ENCODE results near the gene KATNB1.
"Not testable (repeated sequence)": the region's sequence is repeated elsewhere in the genome, so short reads cannot be mapped to it uniquely, and the experiment has no call there.

The KATNB1 gene

DNA sequence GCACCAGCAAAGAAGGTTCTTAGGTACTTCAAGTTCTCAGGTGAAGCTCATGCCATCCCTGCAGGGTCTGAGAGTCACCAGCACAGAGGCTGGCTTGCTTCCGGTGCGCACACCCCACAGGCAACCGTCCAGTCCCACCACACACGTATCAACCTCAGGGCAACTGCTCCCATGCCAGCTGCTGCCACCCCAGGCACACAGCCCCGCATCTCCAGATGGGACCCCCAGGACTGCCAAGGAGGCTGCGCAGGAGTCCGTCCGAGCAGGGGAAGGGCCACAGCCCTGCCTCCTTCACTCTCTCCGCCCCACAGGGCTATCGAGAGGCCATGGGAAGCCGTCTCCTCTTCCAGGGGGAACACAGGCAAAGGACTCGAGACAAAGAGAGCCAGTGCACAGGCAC is 53.4 kb downstream of the KATNB1 start:
- DNase-seq (ENCODE audit: low read depth in 2 of 3, low spot score in 1 of 3) = no peak

DNA sequence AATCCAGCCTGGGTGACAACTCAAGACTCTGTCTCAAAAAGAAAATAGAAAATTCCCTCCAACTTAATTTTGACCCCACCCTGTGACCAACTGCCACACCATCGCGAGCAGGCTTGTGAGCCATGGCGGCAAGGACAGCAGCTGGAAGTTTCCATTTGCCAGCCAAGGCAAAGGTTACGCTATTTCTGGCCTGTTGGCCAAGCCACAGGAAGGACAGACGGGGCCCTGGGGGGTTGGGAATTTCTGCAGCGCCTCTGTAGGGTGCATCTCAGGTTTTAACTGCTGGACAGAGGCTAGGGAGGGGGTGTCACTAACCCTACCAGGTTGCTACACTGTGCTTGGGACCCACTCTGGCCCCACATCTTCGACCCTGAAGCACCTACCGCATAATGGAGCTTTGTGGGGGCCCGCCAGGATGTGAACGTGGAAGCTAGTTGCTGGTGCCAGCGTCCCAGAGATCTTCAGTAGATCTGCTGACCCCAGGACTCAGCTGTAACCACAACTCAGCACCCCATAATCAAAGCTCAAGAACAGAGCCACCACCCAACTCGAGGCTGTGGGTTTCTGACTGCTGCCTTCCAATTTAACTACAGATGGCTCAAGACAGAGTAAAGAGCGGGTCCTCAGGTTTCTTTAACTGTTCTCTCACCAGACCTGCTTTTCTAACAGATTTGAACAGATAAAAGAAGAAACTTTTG is 55.8 kb downstream of the KATNB1 start:
- no peak for DNase-seq (ENCODE audit: low read depth in 2 of 3, low spot score in 1 of 3)

DNA sequence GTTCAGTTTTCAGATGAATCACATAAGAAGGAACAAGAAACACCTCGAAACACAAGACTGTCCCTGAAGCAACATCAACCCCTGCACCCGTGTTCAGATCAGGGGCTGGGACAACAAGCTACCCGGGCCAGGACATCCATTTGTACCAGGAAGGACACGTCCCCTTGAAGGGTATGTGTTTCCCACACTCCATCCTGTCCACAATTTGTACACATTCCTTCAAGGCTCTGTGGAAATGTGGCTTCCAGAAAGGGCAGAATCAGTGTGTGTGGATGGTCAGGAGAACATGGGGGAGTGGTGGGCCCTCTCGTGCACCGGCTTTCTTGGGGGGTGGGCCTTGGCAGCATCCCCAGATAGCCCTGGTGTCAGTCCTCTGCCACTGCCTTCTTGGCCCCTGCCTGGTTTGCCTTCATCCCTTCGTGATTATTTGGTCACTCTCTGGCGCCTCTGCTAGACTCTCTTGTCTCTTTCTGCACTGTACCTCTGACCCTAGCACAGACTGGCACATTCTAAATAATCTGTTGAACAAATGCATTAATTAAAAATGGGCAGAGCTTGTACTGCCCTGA is 56.4 kb downstream of the KATNB1 start:
- no peak for DNase-seq (ENCODE audit: low read depth in 2 of 3, low spot score in 1 of 3)

DNA sequence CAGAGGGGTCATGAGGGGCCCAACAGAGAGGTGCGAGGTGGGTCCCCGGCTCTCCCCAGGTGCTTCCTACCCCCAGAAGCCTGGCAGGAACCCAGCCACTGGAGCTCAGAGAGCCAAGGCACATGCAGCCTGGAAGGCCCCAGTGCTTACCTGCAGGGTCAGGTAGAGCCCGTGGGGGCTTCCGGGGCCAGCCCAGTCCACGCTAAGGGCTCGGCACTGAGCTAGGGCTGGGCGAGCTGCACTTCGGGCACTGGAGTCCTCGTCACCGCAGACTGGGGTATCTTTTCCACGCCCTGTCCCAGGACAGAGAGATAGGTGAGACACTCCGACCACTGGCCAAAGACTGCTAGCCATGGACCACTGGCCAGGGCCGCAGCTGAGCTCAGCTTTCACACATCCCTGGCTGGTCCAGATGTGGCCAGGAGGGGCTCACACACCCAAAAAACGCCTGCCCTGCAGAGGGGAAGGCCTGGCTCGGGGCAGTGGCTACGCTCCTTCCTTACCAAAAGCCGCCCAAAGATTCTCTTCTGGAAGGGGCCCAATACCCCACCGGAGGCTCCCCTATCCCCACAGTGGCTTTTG is 59.4 kb downstream of the KATNB1 start:
- DNase-seq (ENCODE audit: low read depth in 2 of 3, low spot score in 1 of 3) = no peak

DNA sequence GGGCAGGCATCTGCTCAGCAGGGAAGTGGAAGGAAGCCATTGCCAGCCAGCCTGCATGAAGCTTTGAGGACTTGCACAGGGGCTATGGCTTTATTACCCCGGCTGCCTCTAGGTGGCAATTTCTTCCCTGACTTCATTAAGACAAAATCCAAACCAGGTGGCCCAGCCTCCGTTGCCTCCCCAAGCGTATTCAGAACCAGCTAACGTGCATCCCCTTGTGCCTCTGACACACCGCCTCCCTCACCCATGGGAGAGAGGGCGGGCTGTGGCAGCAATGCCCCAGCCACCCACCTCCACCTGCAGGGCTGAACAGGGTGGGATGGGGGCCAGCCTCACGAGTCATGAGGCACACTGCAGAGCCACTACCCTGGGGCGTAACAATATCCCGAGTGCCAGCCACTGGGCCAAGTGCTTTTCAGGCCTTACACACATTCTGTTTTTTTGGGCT is 59.9 kb downstream of the KATNB1 start:
- DNase-seq (ENCODE audit: low read depth in 2 of 3, low spot score in 1 of 3) = no peak

DNA sequence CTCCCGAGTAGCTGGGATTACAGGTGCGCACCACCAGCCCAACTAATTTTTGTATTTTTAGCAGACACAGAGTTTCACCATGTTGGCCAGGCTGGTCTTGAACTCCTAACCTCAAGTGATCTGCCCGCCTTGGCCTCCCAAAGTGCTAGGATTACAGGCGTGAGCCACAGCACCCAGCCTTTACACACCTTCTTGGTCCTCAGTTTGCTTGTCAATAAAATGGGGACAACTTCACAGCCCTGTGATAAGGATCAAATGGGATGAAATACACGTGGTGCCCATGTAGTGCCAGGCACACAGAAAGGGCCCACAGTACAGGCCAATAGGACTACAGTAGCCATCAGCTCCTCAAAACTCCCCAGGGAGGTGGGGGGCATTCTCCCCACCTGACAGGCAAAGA is 60.4 kb downstream of the KATNB1 start:
- DNase-seq (ENCODE audit: low read depth in 2 of 3, low spot score in 1 of 3) = not testable (repeated sequence)

DNA sequence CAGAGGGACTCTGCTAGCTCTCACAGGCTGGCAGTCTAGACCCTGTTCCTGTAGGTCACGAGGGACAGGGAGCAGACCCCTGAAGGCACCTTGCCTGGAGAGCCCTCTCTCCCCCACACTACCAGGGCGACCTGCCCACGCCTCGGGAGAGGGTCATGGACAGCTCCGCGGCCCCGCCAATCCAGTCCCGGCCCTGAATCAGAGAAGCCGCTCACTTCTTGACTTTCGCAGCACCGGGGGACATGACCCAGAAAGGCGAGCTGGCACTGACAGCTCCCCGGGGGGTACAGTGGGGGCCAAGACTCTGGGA is 61.6 kb downstream of the KATNB1 start:
- DNase-seq (ENCODE audit: low read depth in 2 of 3, low spot score in 1 of 3) = no peak

DNA sequence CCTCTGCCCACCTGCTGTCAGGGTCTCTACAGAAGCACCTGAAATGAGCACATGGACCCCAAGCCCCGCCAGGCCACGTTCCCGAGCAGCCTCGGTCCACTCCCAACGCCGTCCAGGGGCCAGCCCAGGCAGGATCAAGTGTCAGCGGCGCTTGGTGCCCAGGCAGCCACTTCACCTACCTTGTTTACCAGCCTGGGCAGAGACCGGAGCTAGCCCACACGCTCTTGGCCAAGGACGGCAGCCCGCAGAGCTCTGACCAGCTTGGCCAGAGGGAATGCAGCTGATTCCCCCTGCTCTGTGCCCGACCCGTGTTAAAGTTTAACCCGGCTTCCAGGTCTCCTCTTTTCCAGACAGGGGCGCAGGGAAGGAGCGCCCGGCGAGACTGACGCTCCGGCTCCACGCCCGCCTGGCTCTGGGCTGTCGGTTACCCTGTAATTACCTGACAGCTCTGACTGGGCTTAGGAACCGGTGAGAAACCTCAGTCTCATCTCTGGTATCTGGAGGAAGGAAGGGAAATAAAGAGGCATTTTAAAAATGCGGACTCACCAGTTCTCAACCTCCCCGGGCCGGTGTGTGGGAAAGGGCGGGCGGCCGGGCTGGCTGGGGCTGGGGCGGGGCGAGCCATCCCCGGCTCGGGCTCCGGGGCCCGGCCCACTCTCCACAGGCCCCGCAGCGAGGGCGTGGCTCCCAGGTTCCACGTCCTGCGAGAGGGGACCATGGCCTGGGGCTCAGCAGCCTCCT is 62.1 kb downstream of the KATNB1 start:
- no peak for DNase-seq (ENCODE audit: low read depth in 2 of 3, low spot score in 1 of 3)

DNA sequence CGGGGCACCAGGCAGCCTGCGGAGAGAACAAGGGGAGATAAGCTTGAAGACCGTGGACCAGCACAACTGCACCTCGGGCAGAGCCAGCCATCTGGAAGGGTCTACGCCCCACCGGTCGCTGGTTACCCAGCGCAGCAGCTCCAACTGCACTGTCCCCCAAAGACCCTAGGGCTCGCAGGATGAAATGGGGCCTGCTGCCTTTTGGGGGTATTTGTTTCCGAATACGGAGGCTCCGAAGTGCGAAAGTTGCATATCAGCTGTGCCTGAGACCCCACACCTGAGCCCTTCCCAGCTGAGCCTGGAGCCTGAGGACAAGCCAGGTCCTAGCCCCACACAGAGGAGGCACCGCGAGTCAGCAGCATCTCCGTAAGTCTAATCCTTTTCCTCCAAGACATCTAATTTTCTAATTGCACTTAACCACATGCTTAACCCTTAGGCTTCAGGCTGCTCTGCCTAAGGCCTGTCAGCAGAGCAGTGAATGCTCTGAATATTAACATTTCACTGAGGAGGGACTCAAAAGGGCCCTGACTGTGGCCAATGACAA is 62.8 kb downstream of the KATNB1 start:
- DNase-seq (ENCODE audit: low read depth in 2 of 3, low spot score in 1 of 3) = no peak

DNA sequence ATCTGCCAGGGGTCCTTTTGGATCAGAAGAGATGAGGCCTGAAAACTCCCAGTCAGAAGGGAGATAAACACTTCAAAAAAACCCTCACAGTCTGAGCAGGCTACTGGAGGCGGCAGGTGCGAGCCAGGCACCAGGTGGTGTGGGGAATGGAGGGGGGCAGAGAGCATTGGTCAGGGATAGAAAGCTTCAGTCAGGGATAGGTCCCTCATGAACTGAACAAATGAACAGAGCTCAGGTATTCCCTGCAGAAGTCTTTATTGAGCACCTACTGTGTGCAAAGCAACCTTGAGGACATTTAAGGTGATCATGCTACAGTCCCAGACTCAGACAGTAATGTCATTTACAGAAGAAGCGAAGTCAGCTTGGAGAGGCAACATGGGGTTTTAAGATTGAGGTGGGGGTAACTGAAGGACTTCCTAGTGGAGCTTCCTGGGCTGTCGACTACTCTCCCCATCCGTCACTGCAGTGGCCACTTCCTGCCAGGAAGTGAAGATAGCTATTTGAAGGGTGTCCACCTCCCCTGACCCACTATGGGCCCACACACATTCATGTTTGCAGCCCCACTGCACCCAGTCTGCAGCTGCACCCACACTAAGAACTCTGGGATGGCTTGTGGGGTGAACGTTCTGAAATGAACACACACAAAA is 63.5 kb downstream of the KATNB1 start:
- no peak for DNase-seq (ENCODE audit: low read depth in 2 of 3, low spot score in 1 of 3)

DNA sequence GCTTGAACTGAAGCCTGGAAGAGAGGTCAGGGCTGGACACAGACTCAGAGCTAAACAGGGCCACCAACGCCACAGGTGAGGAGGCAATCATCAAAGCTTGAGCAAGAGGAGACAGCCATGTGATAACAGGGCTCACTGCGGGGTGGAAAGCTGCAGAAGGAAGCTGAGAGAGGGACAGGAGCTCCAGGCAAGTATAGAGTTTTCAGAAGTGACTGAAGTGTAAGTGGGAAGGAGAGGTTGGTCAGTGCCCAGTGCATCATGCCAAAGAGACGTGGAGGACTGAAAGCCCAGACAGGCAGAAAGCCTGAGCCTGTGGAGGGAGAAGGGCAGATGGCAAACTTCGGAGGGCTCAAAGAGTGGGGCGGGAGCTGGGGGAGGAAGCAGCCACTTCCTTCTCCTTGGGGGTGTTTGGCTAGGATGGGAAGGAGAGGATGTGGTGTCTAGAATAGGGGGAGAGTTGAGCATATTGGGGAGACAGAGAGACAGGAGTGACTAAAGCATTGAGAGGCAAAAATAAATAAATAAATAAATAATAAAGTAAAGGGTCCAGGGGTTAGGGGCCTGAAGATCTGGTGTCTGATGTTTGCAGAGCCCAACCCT is 64.1 kb downstream of the KATNB1 start:
- no peak for DNase-seq (ENCODE audit: low read depth in 2 of 3, low spot score in 1 of 3)

DNA sequence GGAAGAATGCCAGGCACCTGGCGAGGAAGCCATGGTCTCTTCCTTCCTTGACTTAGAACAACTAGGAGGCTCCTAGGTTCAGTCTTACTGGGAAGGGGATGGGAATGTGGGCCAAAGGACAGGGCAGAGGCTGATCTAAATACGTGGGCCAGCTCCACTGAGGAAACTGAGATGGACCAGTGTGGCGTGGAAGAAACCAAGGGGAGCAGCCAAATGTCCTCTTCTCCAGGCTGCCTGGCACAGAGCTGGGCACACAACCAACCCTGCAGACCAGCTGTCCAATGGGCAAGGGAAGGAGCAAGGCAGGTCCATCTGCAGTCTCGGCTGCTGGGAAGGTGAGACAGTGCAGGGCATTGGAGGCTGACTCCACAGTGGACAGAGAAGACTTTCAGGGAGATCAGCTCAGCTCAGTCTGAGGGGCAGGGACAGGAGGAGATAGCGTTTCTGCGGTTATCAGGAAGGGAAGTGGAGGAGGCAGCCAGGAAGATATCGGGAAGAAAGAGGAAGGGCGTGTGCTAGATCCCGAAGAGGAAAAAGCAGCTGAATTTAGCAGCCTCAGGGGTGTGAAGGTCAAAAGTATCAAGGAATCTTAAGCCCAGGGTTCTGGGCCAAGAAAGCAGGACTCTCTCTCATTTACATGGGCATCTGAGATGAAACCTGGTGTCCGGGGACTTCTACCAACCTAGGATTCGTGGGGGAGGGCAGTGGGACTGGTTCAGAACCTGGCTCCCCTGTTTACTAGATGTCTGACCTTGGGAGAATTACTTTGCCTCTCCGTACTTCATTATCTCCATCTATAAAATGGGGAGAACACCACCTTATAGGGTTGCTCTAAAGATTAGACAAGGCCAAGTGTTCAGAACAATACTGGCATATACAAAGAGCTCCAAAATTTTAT is 64.9 kb downstream of the KATNB1 start:
- no peak for DNase-seq (ENCODE audit: low read depth in 2 of 3, low spot score in 1 of 3)

DNA sequence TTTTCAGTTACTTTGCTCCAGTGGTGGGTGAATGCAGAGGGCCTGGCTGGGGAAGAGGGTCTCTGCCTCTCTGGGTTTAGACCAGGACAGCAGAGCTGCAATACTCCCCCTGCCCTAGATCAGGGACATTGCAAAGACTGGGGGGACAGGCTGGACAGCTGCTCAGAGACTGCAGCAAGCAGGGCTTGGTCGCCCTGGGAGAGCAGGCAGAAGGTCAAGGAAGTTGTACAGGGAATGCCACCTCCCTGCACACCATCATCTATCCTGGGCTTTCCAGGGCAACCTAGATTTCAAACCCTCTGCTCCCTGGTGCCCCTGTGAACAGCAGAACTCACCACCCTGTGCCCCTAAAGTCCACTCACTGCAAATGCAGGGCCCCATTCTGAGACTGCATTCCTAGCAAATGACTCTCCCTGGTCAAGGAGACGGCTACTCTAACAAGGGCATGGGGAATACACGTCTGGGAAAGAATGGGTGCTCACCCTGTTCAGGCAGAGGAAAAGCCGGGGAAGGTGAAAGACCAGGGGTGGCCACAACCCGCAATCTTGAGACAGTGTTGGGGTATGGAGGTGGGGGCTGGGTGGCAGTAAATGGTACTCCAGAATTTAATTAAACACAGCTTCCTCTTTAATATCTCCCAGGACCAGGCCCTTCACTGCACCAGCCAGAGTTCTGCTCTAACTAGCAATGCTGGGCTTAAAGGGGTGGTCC is 65.7 kb downstream of the KATNB1 start:
- no peak for DNase-seq (ENCODE audit: low read depth in 2 of 3, low spot score in 1 of 3)

DNA sequence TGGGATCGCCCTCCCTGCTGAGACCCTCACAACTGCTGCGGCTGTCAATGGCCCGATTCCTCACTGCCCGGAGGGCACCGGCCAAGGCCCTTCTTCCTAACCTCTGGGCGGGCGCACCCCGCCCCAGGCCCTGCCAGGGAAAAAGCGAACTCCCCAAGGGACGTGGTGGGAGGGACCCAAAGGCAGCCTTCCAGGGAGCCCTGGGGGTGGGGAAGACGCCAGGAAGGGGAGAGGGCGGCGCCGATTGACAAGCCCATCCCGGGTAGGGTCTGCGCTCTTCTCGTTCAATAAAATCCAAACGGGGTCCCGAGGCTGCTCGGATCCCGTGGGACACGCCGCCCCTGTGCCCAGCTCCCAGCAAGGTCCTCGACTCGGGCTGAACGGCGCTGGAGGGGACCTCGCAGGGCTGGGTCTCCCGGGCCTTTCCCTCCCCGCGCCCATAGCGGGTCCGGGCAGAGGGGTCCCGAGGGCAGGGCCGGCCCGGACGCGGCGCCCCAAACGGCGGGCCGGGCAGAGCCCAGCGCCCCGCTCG is 66.3 kb downstream of the KATNB1 start:
- no peak for DNase-seq (ENCODE audit: low read depth in 2 of 3, low spot score in 1 of 3)

DNA sequence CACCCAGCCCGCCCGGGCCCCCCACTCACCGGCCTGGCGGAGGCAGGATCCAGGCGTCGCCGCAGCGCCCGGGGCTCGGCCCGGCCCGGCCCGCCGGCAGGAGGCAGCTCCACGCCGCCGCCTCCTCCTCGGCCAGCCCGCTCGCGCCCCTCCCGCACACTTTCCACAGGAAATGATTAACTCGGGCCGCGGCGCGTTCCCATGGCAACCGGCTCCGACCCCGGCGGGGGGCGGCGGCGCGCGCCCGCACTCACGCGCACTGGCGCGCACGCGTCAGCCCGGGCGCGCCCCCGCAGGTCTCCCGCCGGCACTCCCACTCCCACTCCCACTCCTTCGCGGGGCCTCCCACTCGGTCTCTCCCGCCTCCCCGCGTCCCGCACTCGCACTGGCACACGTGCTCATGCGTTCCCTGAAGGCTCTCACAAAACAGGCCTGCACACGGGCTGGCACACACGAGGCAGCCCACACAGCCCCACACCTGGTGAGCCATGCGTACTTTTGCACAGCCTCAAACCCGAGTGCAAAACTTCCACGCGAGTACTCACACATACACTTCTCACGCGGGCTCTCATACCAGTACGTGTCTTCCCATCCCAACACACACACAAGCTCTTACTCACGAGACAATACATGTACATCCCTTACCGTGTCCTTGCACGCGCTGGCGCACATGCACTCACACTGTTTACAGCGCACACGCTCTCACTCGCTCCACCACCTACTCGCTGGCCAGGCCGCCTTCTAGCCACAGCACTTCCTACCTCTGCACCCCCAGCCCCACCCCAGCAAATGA is 67.0 kb downstream of the KATNB1 start, which contains the start of gene KIFC3:
Gene KIFC3 (minus strand): TSS at position 151 of the 793 bp plus-strand sequence. CDS start 4,248 bp downstream, outside the sequence.
- DNase-seq (ENCODE audit: low read depth in 2 of 3, low spot score in 1 of 3) = peak; percentile 32 to 58 (median 33)

DNA sequence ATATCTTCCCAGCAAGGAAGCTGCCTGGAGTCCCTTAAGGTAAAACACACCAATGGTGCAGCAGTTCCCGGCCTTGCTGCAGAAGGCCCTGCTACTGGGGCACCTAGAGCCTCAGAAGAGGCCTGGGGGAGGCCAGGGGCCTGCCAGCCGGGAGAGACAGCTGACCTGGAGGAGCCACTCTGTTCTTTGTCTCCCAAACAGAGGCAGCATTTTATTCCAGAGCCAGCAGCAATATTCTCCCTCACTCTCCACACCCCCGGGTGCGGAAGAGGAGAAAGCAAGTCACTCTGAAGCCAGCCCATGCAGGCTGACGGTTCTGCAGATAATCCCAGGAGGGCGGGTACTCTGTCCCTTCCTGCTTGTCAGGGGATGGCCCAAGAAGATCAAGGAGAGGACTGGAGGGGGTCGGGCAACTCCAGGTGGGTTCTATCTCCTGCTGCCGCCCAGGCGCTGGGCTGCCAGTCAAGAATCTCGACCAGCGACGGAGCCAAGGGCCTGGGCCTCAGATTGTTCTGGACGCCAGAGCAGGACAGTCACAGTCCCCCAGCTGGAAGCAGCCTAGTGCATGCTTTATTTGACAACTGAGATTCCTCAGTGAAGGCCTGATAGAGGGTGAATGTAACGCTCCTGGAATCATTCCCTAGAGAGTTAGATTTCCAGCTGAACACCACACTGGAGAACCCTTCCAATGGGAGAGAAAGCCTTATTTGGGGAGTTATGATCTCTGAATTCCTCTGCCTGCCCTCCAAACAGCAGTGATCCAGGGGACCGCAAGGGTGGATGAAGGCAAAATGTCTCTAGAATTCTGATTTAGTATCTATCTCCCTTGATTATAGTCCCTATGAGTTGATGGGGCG is 67.8 kb downstream of the KATNB1 start:
- DNase-seq (ENCODE audit: low read depth in 2 of 3, low spot score in 1 of 3) = no peak

DNA sequence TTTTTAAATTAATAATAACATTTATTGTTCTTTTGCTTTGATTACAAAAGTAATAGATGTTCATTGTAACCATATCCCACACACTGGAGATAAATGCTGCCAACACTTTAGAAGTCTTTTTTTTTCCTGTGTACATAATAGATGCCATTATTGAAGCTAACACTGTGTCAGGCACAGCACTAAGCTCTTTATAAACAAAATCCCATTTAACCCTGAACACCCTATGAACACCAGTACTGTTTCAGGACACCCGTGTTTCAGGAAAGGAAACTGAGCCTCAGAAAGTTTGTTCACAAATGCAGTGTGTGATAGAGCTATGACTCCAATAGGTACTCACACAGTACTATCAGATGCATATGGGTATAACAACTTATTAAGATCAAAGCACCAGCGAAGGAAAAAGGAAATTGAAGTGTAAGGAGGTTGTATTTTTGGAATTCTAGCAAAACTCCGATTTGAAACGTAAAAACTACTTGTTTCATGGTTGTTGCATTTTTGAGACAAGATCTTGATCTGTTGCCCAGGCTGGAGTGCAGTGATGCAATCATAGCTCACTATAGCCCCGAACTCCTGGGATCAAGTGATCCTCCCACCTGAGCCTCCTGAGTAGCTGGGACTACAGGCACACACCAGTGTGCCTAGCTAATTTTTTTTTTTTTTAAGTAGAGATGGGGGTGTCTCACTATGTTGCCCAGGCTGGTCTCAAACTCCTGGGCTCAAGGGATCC is 68.7 kb downstream of the KATNB1 start:
- no peak for DNase-seq (ENCODE audit: low read depth in 2 of 3, low spot score in 1 of 3)
